ENCODE results near the gene PARVG. TPM values are rescaled to one million over a fixed set of nuclear protein-coding genes. Genes with fewer than 3 reads are reported as not detected.

The PARVG gene
- total RNA-seq, 1 experiment from 2014 or later: not detected

DNA sequence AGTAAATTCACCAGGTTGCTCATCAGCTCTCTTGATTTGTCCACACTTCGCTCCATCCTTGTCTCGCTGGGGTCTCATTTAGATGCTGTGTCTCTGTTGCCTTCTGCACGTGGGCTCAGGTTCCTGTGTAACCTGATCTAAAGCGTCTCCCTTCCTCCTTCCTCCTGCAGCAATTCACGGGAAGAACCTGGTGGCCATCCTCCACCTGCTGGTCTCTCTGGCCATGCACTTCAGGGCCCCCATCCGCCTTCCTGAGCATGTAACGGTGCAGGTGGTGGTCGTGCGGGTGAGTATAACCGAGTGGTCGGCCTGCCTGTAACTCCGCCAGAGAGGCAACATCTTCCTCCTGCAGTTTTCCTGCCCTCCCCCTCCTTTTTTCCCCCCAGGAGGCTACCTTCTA is 48.0 kb upstream of the PARVG start:
- H2AFZ ChIP-seq (ENCODE audit: low read length): no peak overlapping the region
- H3K27ac ChIP-seq (ENCODE audit: low read length): no peak overlapping the region
- TF ChIP-seq, protein P1, sequence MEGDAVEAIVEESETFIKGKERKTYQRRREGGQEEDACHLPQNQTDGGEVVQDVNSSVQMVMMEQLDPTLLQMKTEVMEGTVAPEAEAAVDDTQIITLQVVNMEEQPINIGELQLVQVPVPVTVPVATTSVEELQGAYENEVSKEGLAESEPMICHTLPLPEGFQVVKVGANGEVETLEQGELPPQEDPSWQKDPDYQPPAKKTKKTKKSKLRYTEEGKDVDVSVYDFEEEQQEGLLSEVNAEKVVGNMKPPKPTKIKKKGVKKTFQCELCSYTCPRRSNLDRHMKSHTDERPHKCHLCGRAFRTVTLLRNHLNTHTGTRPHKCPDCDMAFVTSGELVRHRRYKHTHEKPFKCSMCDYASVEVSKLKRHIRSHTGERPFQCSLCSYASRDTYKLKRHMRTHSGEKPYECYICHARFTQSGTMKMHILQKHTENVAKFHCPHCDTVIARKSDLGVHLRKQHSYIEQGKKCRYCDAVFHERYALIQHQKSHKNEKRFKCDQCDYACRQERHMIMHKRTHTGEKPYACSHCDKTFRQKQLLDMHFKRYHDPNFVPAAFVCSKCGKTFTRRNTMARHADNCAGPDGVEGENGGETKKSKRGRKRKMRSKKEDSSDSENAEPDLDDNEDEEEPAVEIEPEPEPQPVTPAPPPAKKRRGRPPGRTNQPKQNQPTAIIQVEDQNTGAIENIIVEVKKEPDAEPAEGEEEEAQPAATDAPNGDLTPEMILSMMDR (conservative IDR thresholded peaks at IDR 0.05; ENCODE audit: low read depth, low read length): no peak
- TF ChIP-seq EZH2 (IDR thresholded peaks at IDR 0.05; ENCODE audit: low read length, unreplicated experiment) (no peak), EZH2phosphoT487 (IDR thresholded peaks at IDR 0.05; ENCODE audit: borderline replicate concordance, low read length) (no peak)
- H4K20me1 ChIP-seq (ENCODE audit: low read length): no peaks in the 10 kb centered on the region
- no peak overlapping the region for H3K4me3 ChIP-seq (ENCODE audit: low read length)
- intact Hi-C loops (cut with micrococcal nuclease): no loop called here
- peaks cover 21% of the 10 kb centered on the region for H3K36me3 ChIP-seq (ENCODE audit: low read depth, low read length)
- BruUV-seq (replicated peaks): no TSS peak
- H3K4me1 ChIP-seq (ENCODE audit: insufficient read depth, low read length): no peaks in the 10 kb centered on the region
- H3K79me2 ChIP-seq (ENCODE audit: low read length): no peaks in the 10 kb centered on the region
- no peaks in the 10 kb centered on the region for H3F3A ChIP-seq (ENCODE audit: low read length, unreplicated experiment)
- no peak overlapping the region for H3K4me2 ChIP-seq (ENCODE audit: low read length)
- DNase-seq (no peak), ATAC-seq (no peak)
- H3K27me3 ChIP-seq (ENCODE audit: low read length): no peaks in the 10 kb centered on the region
- CTCF ChIA-PET: no interaction called here
- H3K9ac ChIP-seq (ENCODE audit: low read length): no peak overlapping the region
- POLR2A ChIA-PET (ENCODE audit: unreplicated experiment): no interaction called here
- H3K9me2 ChIP-seq (replicated peaks; ENCODE audit: low read length): no peaks in the 10 kb centered on the region
- H3K9me3 ChIP-seq (ENCODE audit: low read length): no peaks in the 10 kb centered on the region

DNA sequence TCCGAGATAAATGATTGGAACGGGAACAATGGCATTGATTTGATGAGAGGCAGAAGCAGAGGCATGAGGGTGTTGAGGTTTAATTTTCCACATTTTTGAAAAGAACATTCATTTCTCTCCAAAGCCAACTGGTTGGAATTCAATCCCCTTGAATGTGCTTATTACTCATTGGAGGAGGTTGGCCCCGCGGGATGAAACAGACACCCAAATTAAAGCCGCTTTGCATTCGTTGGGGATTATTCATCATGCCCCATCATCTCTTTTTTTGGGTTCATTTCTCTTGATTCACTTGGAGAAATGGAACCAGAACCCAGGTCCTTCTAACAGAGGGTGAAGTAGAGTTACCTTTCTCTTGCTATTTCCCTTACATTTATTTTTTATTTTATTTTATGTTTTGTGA is 47.6 kb upstream of the PARVG start:
- Histone ChIP-seq H3K4me2 (ENCODE audit: low read length) (no peak overlapping the region), H3K4me3 (ENCODE audit: low read length) (no peak overlapping the region), H3K79me2 (ENCODE audit: low read length) (no peaks in the 10 kb centered on the region), H3K9ac (ENCODE audit: low read length) (no peak overlapping the region), H3K36me3 (ENCODE audit: low read depth, low read length) (peaks cover 23% of the 10 kb centered on the region), H3K9me2 (replicated peaks; ENCODE audit: low read length) (no peaks in the 10 kb centered on the region), H3K27me3 (ENCODE audit: low read length) (no peaks in the 10 kb centered on the region), H2AFZ (ENCODE audit: low read length) (no peak overlapping the region), H4K20me1 (ENCODE audit: low read length) (no peaks in the 10 kb centered on the region), H3K9me3 (ENCODE audit: low read length) (no peaks in the 10 kb centered on the region), H3K27ac (ENCODE audit: low read length) (no peak overlapping the region), H3F3A (ENCODE audit: low read length, unreplicated experiment) (no peaks in the 10 kb centered on the region), H3K4me1 (ENCODE audit: insufficient read depth, low read length) (no peaks in the 10 kb centered on the region)
- ChIA-PET POLR2A (ENCODE audit: unreplicated experiment) (no interaction called here), CTCF (no interaction called here)
- no peak for TF ChIP-seq EZH2 (IDR thresholded peaks at IDR 0.05; ENCODE audit: low read length, unreplicated experiment)
- TF ChIP-seq, protein P1 (conservative IDR thresholded peaks at IDR 0.05; ENCODE audit: low read depth, low read length): no peak
- ATAC-seq (no peak), DNase-seq (no peak)
- intact Hi-C loops (cut with micrococcal nuclease): no loop called here
- BruUV-seq (replicated peaks): no TSS peak

DNA sequence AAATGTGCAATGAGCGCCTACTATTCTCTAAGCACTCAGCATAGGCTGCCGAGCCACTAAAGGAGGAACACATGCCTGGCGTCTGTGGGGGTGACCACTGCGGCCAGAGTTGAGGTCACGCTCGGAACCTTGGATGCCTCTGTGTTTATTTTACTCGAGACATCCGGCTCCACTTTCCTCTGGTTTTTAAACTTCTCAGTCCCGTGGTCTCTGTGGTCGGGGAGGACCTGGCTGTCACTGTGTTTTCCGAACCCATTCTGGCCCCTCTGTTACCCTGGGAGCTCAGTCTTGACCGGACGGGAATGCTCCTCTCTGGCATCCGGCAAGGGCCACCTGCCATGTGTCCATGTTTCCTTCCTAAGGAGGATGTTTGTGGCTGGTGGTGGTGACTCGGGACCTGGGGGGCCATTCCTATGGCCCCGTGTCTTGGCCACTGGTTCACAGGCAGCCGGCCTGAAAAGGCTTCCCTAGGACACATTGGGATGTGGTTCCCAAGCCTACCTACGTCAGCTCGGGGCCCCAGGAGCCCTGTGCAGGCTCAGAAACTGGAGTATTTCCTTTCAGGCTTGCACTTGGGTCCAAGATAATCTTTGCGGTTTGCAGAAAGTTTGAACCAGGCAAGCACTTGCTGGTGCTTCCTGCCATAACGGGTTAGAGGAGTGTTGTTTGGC is 46.7 kb upstream of the PARVG start:
- H3K4me3 ChIP-seq (ENCODE audit: low read length): no peak overlapping the region
- no peaks in the 10 kb centered on the region for H3K9me3 ChIP-seq (ENCODE audit: low read length)
- no peak overlapping the region for H3K27ac ChIP-seq (ENCODE audit: low read length)
- no peaks in the 10 kb centered on the region for H3F3A ChIP-seq (ENCODE audit: low read length, unreplicated experiment)
- H3K4me1 ChIP-seq (ENCODE audit: insufficient read depth, low read length): no peaks in the 10 kb centered on the region
- H3K9ac ChIP-seq (ENCODE audit: low read length): no peak overlapping the region
- no peaks in the 10 kb centered on the region for H3K79me2 ChIP-seq (ENCODE audit: low read length)
- H3K27me3 ChIP-seq (ENCODE audit: low read length): no peaks in the 10 kb centered on the region
- POLR2A ChIA-PET (ENCODE audit: unreplicated experiment): no interaction called here
- CTCF ChIA-PET: no interaction called here
- no peak overlapping the region for H2AFZ ChIP-seq (ENCODE audit: low read length)
- no peak for DNase-seq
- BruUV-seq (replicated peaks): no TSS peak
- no peak for ATAC-seq
- no peak for TF ChIP-seq EZH2phosphoT487 (IDR thresholded peaks at IDR 0.05; ENCODE audit: borderline replicate concordance, low read length)
- no peak for TF ChIP-seq EZH2 (IDR thresholded peaks at IDR 0.05; ENCODE audit: low read length, unreplicated experiment)
- TF ChIP-seq, protein P1 (conservative IDR thresholded peaks at IDR 0.05; ENCODE audit: low read depth, low read length): no peak
- no peaks in the 10 kb centered on the region for H3K9me2 ChIP-seq (replicated peaks; ENCODE audit: low read length)
- no peak overlapping the region for H3K4me2 ChIP-seq (ENCODE audit: low read length)
- no peaks in the 10 kb centered on the region for H4K20me1 ChIP-seq (ENCODE audit: low read length)
- intact Hi-C loops (cut with micrococcal nuclease): no loop called here
- peaks cover 23% of the 10 kb centered on the region for H3K36me3 ChIP-seq (ENCODE audit: low read depth, low read length)
